LNCAP (cell line): ENCODE data around the gene KLHDC10.

Source experiments
- CTCF ChIP-seq: fragments of 450-650 bp; IDR thresholded peaks from 2 replicates; pipeline ENCODE4 v1.5.1; 2017; ENCODE audit warnings: mild to moderate bottlenecking

Gene KLHDC10

GRCh38 chr7:130131964-130132875 lies 61.9 kb downstream of the KLHDC10 start:
- TF ChIP-seq CTCF: no peak

GRCh38 chr7:130133029-130133782 lies 62.9 kb downstream of the KLHDC10 start:
- TF ChIP-seq CTCF: no peak

- TF ChIP-seq CTCF: no peak
These were observed 63.8 kb downstream of the KLHDC10 start for GRCh38 chr7:130134106-130134636.

- TF ChIP-seq CTCF: no peak
These were observed 64.4 kb downstream of the KLHDC10 start for GRCh38 chr7:130134726-130135125.

GRCh38 chr7:130135208-130136205 lies 65.2 kb downstream of the KLHDC10 start:
- no peak for TF ChIP-seq CTCF

- no peak for TF ChIP-seq CTCF
These were observed 66.3 kb downstream of the KLHDC10 start for GRCh38 chr7:130136579-130137167.
